Epithelial cell of proximal tubule (primary cell): ENCODE measurements around the gene CDK19. TPM values are rescaled to one million over a fixed set of nuclear protein-coding genes. Genes with fewer than 3 reads are reported as not detected.

ENCODE experiments used
- DNase-seq: peaks from one replicate; pipeline ENCODE4 v3.0.0-alpha.2; 2011; ENCODE audit warnings: low read depth
- H3K4me3 ChIP-seq: 2 replicates; pipeline ENCODE4 v1.5.1; 2011; ENCODE audit warnings: low read depth, mild to moderate bottlenecking, low read length
- total RNA-seq: library from RNA; depleted of rRNA; stranded (reverse); fragments of >200 nt; gene quantifications from 2 replicates; pipeline ENCODE4 v1.2.3, GENCODE V29; 2015
- TF ChIP-seq, protein P1 (sequence below): conservative IDR thresholded peaks from 2 replicates; pipeline ENCODE4 v1.5.1; 2012; ENCODE audit warnings: low read depth, mild to moderate bottlenecking, low read length

CDK19 gene
- total RNA-seq, 1 donor from 2014 or later, result 6.3 TPM

DNA sequence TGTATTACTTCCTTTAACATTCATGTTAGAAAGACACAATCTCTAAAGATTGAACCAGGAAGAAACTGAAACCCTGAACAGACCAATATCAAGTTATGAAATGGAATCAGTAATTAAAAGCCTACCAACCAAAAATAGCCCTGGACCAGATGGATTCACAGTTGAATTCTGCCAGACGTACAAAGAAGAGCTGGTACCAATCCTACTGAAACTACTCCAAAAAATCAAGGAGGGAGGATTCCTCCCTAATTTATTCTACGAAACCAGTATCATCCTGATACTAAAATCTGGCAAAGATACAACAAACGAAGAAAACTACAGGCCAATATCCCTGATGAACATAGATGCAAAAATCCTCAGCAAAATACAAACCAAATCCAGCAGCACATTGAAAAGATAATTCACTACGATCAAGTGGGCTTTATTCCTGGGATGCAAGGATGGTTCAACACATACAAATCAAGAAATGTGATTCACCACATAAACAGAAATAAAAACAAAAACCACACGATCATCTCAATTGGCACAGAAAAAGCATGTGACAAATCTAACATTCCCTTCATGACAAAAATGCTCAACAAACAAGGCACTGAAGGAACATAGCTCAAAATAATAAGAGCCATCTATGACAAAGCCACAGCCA, 15.0 kb downstream of the CDK19 start:
- no peak for DNase-seq
- H3K4me3 ChIP-seq, result no peak overlapping the region
- TF ChIP-seq, protein P1, sequence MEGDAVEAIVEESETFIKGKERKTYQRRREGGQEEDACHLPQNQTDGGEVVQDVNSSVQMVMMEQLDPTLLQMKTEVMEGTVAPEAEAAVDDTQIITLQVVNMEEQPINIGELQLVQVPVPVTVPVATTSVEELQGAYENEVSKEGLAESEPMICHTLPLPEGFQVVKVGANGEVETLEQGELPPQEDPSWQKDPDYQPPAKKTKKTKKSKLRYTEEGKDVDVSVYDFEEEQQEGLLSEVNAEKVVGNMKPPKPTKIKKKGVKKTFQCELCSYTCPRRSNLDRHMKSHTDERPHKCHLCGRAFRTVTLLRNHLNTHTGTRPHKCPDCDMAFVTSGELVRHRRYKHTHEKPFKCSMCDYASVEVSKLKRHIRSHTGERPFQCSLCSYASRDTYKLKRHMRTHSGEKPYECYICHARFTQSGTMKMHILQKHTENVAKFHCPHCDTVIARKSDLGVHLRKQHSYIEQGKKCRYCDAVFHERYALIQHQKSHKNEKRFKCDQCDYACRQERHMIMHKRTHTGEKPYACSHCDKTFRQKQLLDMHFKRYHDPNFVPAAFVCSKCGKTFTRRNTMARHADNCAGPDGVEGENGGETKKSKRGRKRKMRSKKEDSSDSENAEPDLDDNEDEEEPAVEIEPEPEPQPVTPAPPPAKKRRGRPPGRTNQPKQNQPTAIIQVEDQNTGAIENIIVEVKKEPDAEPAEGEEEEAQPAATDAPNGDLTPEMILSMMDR, result no peak

DNA sequence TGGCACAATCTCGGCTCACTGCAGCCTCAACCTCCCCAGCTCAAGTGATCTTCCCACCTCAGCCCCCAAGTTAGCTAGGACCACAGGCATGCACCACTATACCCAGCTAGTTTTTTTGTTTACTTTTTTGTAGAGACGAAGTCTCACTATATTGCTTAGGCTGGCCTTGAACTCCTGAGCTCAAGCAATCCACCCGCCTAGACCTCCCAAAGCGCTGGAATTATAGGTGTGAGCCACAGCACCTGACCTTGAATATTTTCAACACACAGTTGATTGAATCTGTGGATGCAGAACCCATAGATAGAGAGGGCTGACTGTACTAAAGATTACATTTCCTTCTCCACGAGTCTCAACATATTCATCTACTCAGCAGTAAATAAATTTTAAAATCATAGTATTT, 15.6 kb downstream of the CDK19 start:
- no peak overlapping the region for H3K4me3 ChIP-seq
- DNase-seq, result no peak
- TF ChIP-seq, protein P1, result no peak

DNA sequence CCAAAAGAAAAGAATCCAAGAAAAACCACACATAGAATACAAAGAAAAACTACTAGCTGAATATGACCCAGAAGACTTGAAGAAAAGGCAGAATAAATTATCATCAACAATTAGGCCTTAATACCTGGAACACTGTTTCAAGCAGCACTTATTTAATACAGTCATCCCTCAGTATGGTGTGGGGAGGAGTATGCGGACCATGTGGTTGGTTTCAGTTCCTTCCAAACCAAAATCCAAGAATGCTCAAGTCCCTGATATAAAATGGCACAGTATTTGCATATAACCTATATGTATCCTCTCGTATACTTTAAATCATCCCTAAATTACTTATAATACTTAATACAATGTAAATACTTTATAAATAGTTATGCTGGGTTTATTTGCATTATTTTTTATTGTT, 16.1 kb downstream of the CDK19 start:
- no peak for DNase-seq
- TF ChIP-seq, protein P1, result no peak
- no peak overlapping the region for H3K4me3 ChIP-seq

DNA sequence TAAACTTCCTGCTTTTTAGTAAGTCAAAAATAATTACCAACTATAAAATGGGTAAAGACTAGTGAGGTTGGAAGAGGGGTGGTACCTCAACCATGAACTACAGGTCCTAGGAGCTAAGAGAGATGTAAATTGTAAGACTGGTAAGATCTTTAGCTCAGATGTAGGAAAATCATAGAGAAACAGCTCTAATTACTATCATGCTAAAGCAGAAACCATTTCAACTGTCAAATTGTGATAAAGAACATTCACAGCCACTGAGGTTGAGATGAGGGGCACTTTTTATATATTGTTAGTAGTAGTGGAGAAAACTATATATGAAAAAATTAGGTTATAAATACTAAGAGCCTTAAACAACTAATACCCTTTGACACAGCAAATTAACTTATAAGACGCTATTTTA, 20.0 kb downstream of the CDK19 start:
- DNase-seq, result no peak
- no peak overlapping the region for H3K4me3 ChIP-seq
- TF ChIP-seq, protein P1, result no peak

DNA sequence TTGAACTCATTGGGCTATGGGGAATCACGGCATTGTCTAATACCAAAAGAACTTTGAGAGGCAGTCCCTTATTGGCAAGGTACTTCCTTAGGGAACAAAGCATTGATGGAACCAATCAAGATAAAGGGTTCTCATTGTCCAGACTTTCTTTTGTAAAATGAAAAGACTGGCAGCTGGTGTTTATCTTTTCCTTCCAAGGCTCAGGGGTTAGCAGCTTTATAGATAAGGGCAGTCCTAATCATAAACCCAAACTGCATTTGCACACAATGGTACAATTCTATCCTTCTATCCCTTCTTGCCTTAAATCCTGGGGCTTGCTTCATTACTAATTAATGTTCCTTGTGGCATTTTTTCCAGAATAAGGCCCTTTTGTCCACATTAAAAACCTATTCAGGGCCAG, 28.6 kb downstream of the CDK19 start:
- no peak overlapping the region for H3K4me3 ChIP-seq
- no peak for DNase-seq
- TF ChIP-seq, protein P1, result no peak

DNA sequence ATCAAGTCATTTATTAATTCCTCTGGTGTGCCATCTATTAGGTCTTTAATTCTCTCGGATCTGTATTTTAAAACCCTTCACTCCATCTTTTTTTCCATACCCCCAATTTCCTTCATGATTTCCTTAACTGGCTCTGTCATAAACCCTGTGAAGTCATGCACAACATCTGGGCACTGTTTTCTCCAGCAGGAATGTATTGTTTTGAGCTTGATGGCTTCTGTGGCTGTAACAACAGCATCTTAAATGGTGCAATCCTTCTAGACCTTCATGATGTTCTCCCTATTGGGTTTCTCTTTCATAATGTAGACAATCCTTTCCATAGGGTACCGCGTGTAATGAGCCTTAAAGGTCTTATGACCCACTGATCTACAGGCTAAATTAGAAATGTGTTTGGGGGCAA, 29.0 kb downstream of the CDK19 start:
- no peak for DNase-seq
- TF ChIP-seq, protein P1, result no peak
- H3K4me3 ChIP-seq, result no peak overlapping the region

DNA sequence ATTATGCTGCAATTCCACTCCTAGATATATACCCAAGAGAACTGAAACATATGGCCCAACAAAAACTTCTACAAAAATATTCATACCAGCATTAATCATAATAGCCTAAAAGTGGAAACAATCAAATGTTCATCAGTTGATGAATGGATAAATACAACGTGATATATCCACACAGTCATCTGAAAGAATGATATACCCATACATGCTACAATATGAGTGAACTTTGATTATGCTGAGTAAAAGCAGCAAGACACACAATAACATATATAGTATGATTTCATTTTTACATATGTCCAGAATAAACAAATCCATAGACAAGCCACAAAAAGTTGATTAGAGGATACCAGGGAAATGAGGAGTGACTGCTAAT, 30.7 kb downstream of the CDK19 start:
- TF ChIP-seq, protein P1, result no peak
- H3K4me3 ChIP-seq, result no peak overlapping the region
- DNase-seq, result no peak
